ENCODE data around the gene ABCB11. TPM values are rescaled to one million over a fixed set of nuclear protein-coding genes. Genes with fewer than 3 reads are reported as not detected.

Gene ABCB11
- total and polyA plus RNA-seq, 4 donors: 0.03 to 0.21 TPM; not detected in 2

- H3K4me1 ChIP-seq (ENCODE audit: control insufficient read depth in 1 of 2, insufficient read depth in 2 of 2, low read length in 2 of 2): no peaks in the 10 kb centered on the region
- H3K27ac ChIP-seq (ENCODE audit: low read depth in 1 of 2, low read length in 2 of 2): no peak overlapping the region
- DNase-seq (no peak), ATAC-seq (ENCODE audit: low FRiP score) (no peak)
- H3K27me3 ChIP-seq (ENCODE audit: control insufficient read depth in 1 of 2, insufficient read depth in 2 of 2, low read length in 1 of 2): no peaks in the 10 kb centered on the region
- no peaks in the 10 kb centered on the region for H3K36me3 ChIP-seq (ENCODE audit: control insufficient read depth in 1 of 2, insufficient read depth in 2 of 2, low read length in 1 of 2)
- H3K4me3 ChIP-seq (ENCODE audit: low read length in 2 of 2): no peak overlapping the region
- peaks cover 4% of the 10 kb centered on the region for H3K9me3 ChIP-seq (ENCODE audit: control insufficient read depth, low read length)
- intact Hi-C loops (cut with DNase I): no loop called here
These were observed 3.9 kb upstream of the ABCB11 start for GRCh38 chr2:169034984-169035544.

- H3K9me3 ChIP-seq (ENCODE audit: control insufficient read depth, low read length): peaks cover 4% of the 10 kb centered on the region
- DNase-seq (no peak), ATAC-seq (ENCODE audit: low FRiP score) (no peak)
- no peaks in the 10 kb centered on the region for H3K27me3 ChIP-seq (ENCODE audit: control insufficient read depth in 1 of 2, insufficient read depth in 2 of 2, low read length in 1 of 2)
- no peak overlapping the region for H3K4me3 ChIP-seq (ENCODE audit: low read length in 2 of 2)
- H3K27ac ChIP-seq (ENCODE audit: low read depth in 1 of 2, low read length in 2 of 2): no peak overlapping the region
- no peaks in the 10 kb centered on the region for H3K36me3 ChIP-seq (ENCODE audit: control insufficient read depth in 1 of 2, insufficient read depth in 2 of 2, low read length in 1 of 2)
- no peaks in the 10 kb centered on the region for H3K4me1 ChIP-seq (ENCODE audit: control insufficient read depth in 1 of 2, insufficient read depth in 2 of 2, low read length in 2 of 2)
- intact Hi-C loops (cut with DNase I): no loop called here
- 53 to 66% methylated on average over 1 of the region's 1 CpG for WGBS, 2 donors
These were observed 3.1 kb upstream of the ABCB11 start for GRCh38 chr2:169034256-169034655.

- H3K36me3 ChIP-seq (ENCODE audit: control insufficient read depth in 1 of 2, insufficient read depth in 2 of 2, low read length in 1 of 2): no peaks in the 10 kb centered on the region
- H3K27me3 ChIP-seq (ENCODE audit: control insufficient read depth in 1 of 2, insufficient read depth in 2 of 2, low read length in 1 of 2): no peaks in the 10 kb centered on the region
- intact Hi-C loops (cut with DNase I): no loop called here
- no peaks in the 10 kb centered on the region for H3K4me1 ChIP-seq (ENCODE audit: control insufficient read depth in 1 of 2, insufficient read depth in 2 of 2, low read length in 2 of 2)
- no peak for DNase-seq
- WGBS, 2 donors: 53 to 61% methylated on average over 5 of the region's 5 CpGs
- H3K9me3 ChIP-seq (ENCODE audit: control insufficient read depth, low read length): peaks cover 1% of the 10 kb centered on the region
- ATAC-seq (ENCODE audit: low FRiP score): no peak
- no peak overlapping the region for H3K4me3 ChIP-seq (ENCODE audit: low read length in 2 of 2)
- H3K27ac ChIP-seq (ENCODE audit: low read depth in 1 of 2, low read length in 2 of 2): no peak overlapping the region
These were observed 1.8 kb downstream of the ABCB11 start for GRCh38 chr2:169029341-169029740.

DNA sequence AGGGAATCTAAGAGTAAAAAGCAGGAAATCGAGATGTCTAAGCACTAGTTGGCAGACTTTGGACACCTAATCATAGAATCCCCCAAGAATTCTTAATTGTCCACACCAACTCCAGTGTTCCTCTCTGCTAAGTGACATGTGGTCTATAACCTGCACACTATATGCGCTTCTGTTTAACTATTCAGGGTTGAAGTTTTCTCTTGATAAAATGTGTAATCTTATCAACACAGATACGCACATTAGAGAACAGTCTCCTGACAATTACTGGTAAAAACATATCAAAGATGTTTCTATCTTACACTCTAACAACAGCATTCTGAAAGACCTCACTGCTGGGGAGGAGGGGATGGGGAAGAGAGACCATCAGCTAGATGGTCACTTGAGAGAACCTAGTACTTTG lies 3.9 kb downstream of the ABCB11 start:
- Histone ChIP-seq H3K27ac (ENCODE audit: low read depth in 1 of 2, low read length in 2 of 2) (no peak overlapping the region), H3K9me3 (ENCODE audit: control insufficient read depth, low read length) (no peaks in the 10 kb centered on the region), H3K4me3 (ENCODE audit: low read length in 2 of 2) (no peak overlapping the region), H3K27me3 (ENCODE audit: control insufficient read depth in 1 of 2, insufficient read depth in 2 of 2, low read length in 1 of 2) (no peaks in the 10 kb centered on the region), H3K36me3 (ENCODE audit: control insufficient read depth in 1 of 2, insufficient read depth in 2 of 2, low read length in 1 of 2) (no peaks in the 10 kb centered on the region), H3K4me1 (ENCODE audit: control insufficient read depth in 1 of 2, insufficient read depth in 2 of 2, low read length in 2 of 2) (no peaks in the 10 kb centered on the region)
- WGBS, 2 donors: 75 to 83% methylated on average over 3 of the region's 3 CpGs
- no peak for ATAC-seq (ENCODE audit: low FRiP score)
- DNase-seq: no peak
- intact Hi-C loops (cut with DNase I): no loop called here

DNA sequence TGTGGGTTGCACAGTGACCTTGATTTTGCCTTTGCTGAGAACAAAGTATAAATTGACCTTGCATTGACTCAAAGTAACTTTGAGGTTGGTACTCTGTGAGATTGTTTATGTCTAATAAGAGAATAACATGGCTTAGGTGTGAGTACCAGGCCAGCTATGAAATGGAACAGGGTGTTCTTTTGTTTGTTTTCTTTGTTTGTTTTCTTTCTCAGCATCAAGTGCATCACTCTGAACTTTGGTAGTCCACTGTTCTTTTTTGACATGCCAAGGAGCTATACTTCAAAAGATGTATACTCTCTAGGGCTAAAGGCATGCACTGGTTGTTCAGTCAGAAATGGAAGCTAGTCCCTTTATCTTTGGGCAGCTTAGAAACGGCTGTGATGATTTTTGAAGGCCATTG lies 5.1 kb downstream of the ABCB11 start:
- intact Hi-C loops (cut with DNase I): no loop called here
- 38 to 45% methylated on average over 1 of the region's 1 CpG for WGBS, 2 donors
- Histone ChIP-seq H3K36me3 (ENCODE audit: control insufficient read depth in 1 of 2, insufficient read depth in 2 of 2, low read length in 1 of 2) (no peaks in the 10 kb centered on the region), H3K27me3 (ENCODE audit: control insufficient read depth in 1 of 2, insufficient read depth in 2 of 2, low read length in 1 of 2) (no peaks in the 10 kb centered on the region), H3K9me3 (ENCODE audit: control insufficient read depth, low read length) (no peaks in the 10 kb centered on the region), H3K4me3 (ENCODE audit: low read length in 2 of 2) (no peak overlapping the region), H3K27ac (ENCODE audit: low read depth in 1 of 2, low read length in 2 of 2) (no peak overlapping the region), H3K4me1 (ENCODE audit: control insufficient read depth in 1 of 2, insufficient read depth in 2 of 2, low read length in 2 of 2) (no peaks in the 10 kb centered on the region)
- no peak for ATAC-seq (ENCODE audit: low FRiP score)
- no peak for DNase-seq

- Histone ChIP-seq H3K4me1 (ENCODE audit: control insufficient read depth in 1 of 2, insufficient read depth in 2 of 2, low read length in 2 of 2) (no peaks in the 10 kb centered on the region), H3K27me3 (ENCODE audit: control insufficient read depth in 1 of 2, insufficient read depth in 2 of 2, low read length in 1 of 2) (no peaks in the 10 kb centered on the region), H3K27ac (ENCODE audit: low read depth in 1 of 2, low read length in 2 of 2) (no peak overlapping the region), H3K36me3 (ENCODE audit: control insufficient read depth in 1 of 2, insufficient read depth in 2 of 2, low read length in 1 of 2) (no peaks in the 10 kb centered on the region), H3K9me3 (ENCODE audit: control insufficient read depth, low read length) (no peaks in the 10 kb centered on the region), H3K4me3 (ENCODE audit: low read length in 2 of 2) (no peak overlapping the region)
- ATAC-seq (ENCODE audit: low FRiP score) (no peak), DNase-seq (no peak)
- 52 to 62% methylated on average over 3 of the region's 3 CpGs for WGBS, 2 donors
- intact Hi-C loops (cut with DNase I): no loop called here
These were observed 8.0 kb downstream of the ABCB11 start for GRCh38 chr2:169023161-169023560.

GRCh38 chr2:169018390-169018789 lies 12.7 kb downstream of the ABCB11 start:
- Histone ChIP-seq H3K4me1 (ENCODE audit: control insufficient read depth in 1 of 2, insufficient read depth in 2 of 2, low read length in 2 of 2) (no peaks in the 10 kb centered on the region), H3K36me3 (ENCODE audit: control insufficient read depth in 1 of 2, insufficient read depth in 2 of 2, low read length in 1 of 2) (no peaks in the 10 kb centered on the region), H3K27me3 (ENCODE audit: control insufficient read depth in 1 of 2, insufficient read depth in 2 of 2, low read length in 1 of 2) (no peaks in the 10 kb centered on the region), H3K4me3 (ENCODE audit: low read length in 2 of 2) (no peak overlapping the region), H3K27ac (ENCODE audit: low read depth in 1 of 2, low read length in 2 of 2) (no peak overlapping the region), H3K9me3 (ENCODE audit: control insufficient read depth, low read length) (no peaks in the 10 kb centered on the region)
- no peak for DNase-seq
- ATAC-seq (ENCODE audit: low FRiP score): no peak
- intact Hi-C loops (cut with DNase I): no loop called here
- WGBS, 2 donors: 74 to 77% methylated on average over 3 of the region's 3 CpGs

DNA sequence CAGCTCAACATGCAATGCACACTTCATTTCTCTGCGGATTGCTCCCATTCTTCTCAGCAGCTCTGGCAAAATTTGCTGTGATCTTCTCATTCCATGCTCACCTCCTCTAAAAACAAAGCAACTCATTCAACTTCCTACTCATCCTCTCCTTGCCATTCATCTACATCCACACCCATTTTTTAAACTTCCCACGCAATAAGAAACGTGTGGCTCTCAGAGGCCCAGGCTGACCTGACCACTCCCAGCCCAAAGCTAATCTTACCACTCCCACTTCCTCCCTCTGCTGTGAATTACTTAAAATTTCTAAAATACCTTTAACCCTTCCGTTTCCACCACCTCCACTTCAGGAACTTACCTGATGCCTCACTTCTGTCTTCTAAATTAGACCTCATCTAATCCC lies 15.2 kb downstream of the ABCB11 start:
- intact Hi-C loops (cut with DNase I): no loop called here
- Histone ChIP-seq H3K4me1 (ENCODE audit: control insufficient read depth in 1 of 2, insufficient read depth in 2 of 2, low read length in 2 of 2) (no peaks in the 10 kb centered on the region), H3K27ac (ENCODE audit: low read depth in 1 of 2, low read length in 2 of 2) (no peak overlapping the region), H3K27me3 (ENCODE audit: control insufficient read depth in 1 of 2, insufficient read depth in 2 of 2, low read length in 1 of 2) (no peaks in the 10 kb centered on the region), H3K9me3 (ENCODE audit: control insufficient read depth, low read length) (no peaks in the 10 kb centered on the region), H3K36me3 (ENCODE audit: control insufficient read depth in 1 of 2, insufficient read depth in 2 of 2, low read length in 1 of 2) (no peaks in the 10 kb centered on the region), H3K4me3 (ENCODE audit: low read length in 2 of 2) (no peak overlapping the region)
- DNase-seq (no peak), ATAC-seq (ENCODE audit: low FRiP score) (no peak)
- WGBS, 2 donors: 61 to 69% methylated on average over 4 of the region's 4 CpGs

- DNase-seq (no peak), ATAC-seq (ENCODE audit: low FRiP score) (no peak)
- Histone ChIP-seq H3K4me1 (ENCODE audit: control insufficient read depth in 1 of 2, insufficient read depth in 2 of 2, low read length in 2 of 2) (no peaks in the 10 kb centered on the region), H3K4me3 (ENCODE audit: low read length in 2 of 2) (no peak overlapping the region), H3K27me3 (ENCODE audit: control insufficient read depth in 1 of 2, insufficient read depth in 2 of 2, low read length in 1 of 2) (no peaks in the 10 kb centered on the region), H3K9me3 (ENCODE audit: control insufficient read depth, low read length) (no peaks in the 10 kb centered on the region), H3K27ac (ENCODE audit: low read depth in 1 of 2, low read length in 2 of 2) (no peak overlapping the region), H3K36me3 (ENCODE audit: control insufficient read depth in 1 of 2, insufficient read depth in 2 of 2, low read length in 1 of 2) (no peaks in the 10 kb centered on the region)
- intact Hi-C loops (cut with DNase I): no loop called here
- WGBS, 2 donors: 69 to 78% methylated on average over 3 of the region's 3 CpGs
These were observed 16.3 kb downstream of the ABCB11 start for GRCh38 chr2:169014780-169015179.

Data from aorta (tissue), 5 donors.